ENCODE results near the gene PTGDS. TPM values are rescaled to one million over a fixed set of nuclear protein-coding genes. Genes with fewer than 3 reads are reported as not detected.

The PTGDS gene
- total RNA-seq, 2 donors from 2014 or later, result 13.8 to 22.1 TPM

GRCh38 chr9:137022662-137023008 is 45.3 kb downstream of the PTGDS start:
- no peaks in the 10 kb centered on the region for H3K36me3 ChIP-seq (ENCODE audit: control insufficient read depth, insufficient read depth, low read length)
- H3K27me3 Mint-ChIP-seq (ENCODE audit: insufficient read depth), result peaks cover 6% of the 10 kb centered on the region
- DNase-seq, result no peak
- H3K27ac ChIP-seq (ENCODE audit: low read depth, low read length), result no peak overlapping the region
- peaks cover 8% of the 10 kb centered on the region for H3K27me3 ChIP-seq (ENCODE audit: control insufficient read depth, insufficient read depth, low read length, poor library complexity, severe bottlenecking)
- H3K9me3 ChIP-seq (ENCODE audit: control insufficient read depth, low read length), result no peaks in the 10 kb centered on the region
- H3K4me1 Mint-ChIP-seq, result no peaks in the 10 kb centered on the region
- 94 to 95% methylated on average over 23 of the region's 23 CpGs for WGBS, 2 experiments (ENCODE audit: insufficient coverage in 1 of 2, insufficient read length in 1 of 2)
- no peaks in the 10 kb centered on the region for H3K9me3 Mint-ChIP-seq
- H3K36me3 Mint-ChIP-seq (ENCODE audit: low read depth), result no peaks in the 10 kb centered on the region
- no peak for TF ChIP-seq CTCF (conservative IDR thresholded peaks at IDR 0.05)
- no peak overlapping the region for H3K27ac Mint-ChIP-seq
- H3K4me3 ChIP-seq (ENCODE audit: low read length), result no peak overlapping the region
- no peaks in the 10 kb centered on the region for H3K4me1 ChIP-seq (ENCODE audit: control insufficient read depth, insufficient read depth, low read length)
- H3K4me3 Mint-ChIP-seq, result no peak overlapping the region
- no peak overlapping the region for H3K9ac ChIP-seq (ENCODE audit: extremely low read depth, low read length, poor library complexity, severe bottlenecking)

- H3K4me3 Mint-ChIP-seq, result no peak overlapping the region
- H3K9ac ChIP-seq (ENCODE audit: extremely low read depth, low read length, poor library complexity, severe bottlenecking), result no peak overlapping the region
- H3K4me3 ChIP-seq (ENCODE audit: low read length), result no peak overlapping the region
- H3K4me1 Mint-ChIP-seq, result no peaks in the 10 kb centered on the region
- no peaks in the 10 kb centered on the region for H3K36me3 ChIP-seq (ENCODE audit: control insufficient read depth, insufficient read depth, low read length)
- H3K36me3 Mint-ChIP-seq (ENCODE audit: low read depth), result no peaks in the 10 kb centered on the region
- no peaks in the 10 kb centered on the region for H3K9me3 ChIP-seq (ENCODE audit: control insufficient read depth, low read length)
- DNase-seq, result no peak
- no peak for TF ChIP-seq CTCF (conservative IDR thresholded peaks at IDR 0.05)
- H3K27ac ChIP-seq (ENCODE audit: low read depth, low read length), result peak overlapping the region; percentile 1
- H3K9me3 Mint-ChIP-seq, result no peaks in the 10 kb centered on the region
- H3K27me3 ChIP-seq (ENCODE audit: control insufficient read depth, insufficient read depth, low read length, poor library complexity, severe bottlenecking), result peaks cover 8% of the 10 kb centered on the region
- 89 to 100% methylated on average over 2 to 7 of the region's 7 CpGs for WGBS, 2 experiments (ENCODE audit: insufficient coverage in 1 of 2, insufficient read length in 1 of 2)
- H3K27ac Mint-ChIP-seq, result no peak overlapping the region
- H3K4me1 ChIP-seq (ENCODE audit: control insufficient read depth, insufficient read depth, low read length), result no peaks in the 10 kb centered on the region
- H3K27me3 Mint-ChIP-seq (ENCODE audit: insufficient read depth), result peaks cover 6% of the 10 kb centered on the region
These were observed 45.9 kb downstream of the PTGDS start for GRCh38 chr9:137023157-137023556.

- H3K36me3 ChIP-seq (ENCODE audit: control insufficient read depth, insufficient read depth, low read length), result no peaks in the 10 kb centered on the region
- no peaks in the 10 kb centered on the region for H3K4me1 ChIP-seq (ENCODE audit: control insufficient read depth, insufficient read depth, low read length)
- Mint-ChIP-seq H3K27me3 (ENCODE audit: insufficient read depth) (peaks cover 6% of the 10 kb centered on the region), H3K4me3 (no peak overlapping the region), H3K27ac (no peak overlapping the region), H3K4me1 (no peaks in the 10 kb centered on the region), H3K9me3 (no peaks in the 10 kb centered on the region), H3K36me3 (ENCODE audit: low read depth) (no peaks in the 10 kb centered on the region)
- no peak overlapping the region for H3K4me3 ChIP-seq (ENCODE audit: low read length)
- peaks cover 10% of the 10 kb centered on the region for H3K27me3 ChIP-seq (ENCODE audit: control insufficient read depth, insufficient read depth, low read length, poor library complexity, severe bottlenecking)
- no peak overlapping the region for H3K9ac ChIP-seq (ENCODE audit: extremely low read depth, low read length, poor library complexity, severe bottlenecking)
- H3K27ac ChIP-seq (ENCODE audit: low read depth, low read length), result no peak overlapping the region
- no peak for TF ChIP-seq CTCF (conservative IDR thresholded peaks at IDR 0.05)
- no peaks in the 10 kb centered on the region for H3K9me3 ChIP-seq (ENCODE audit: control insufficient read depth, low read length)
- WGBS, 2 experiments (ENCODE audit: insufficient coverage in 1 of 2, insufficient read length in 1 of 2), result 87 to 88% methylated on average over 14 to 15 of the region's 15 CpGs
- no peak for DNase-seq
These were observed 46.3 kb downstream of the PTGDS start for GRCh38 chr9:137023583-137023991.

All from endodermal cell (in vitro differentiated cells).